ENCODE measurements around the gene OR10H4. TPM values are rescaled to one million over a fixed set of nuclear protein-coding genes. Genes with fewer than 3 reads are reported as not detected.
"Not testable (repeated sequence)": the region's sequence is repeated elsewhere in the genome, so short reads cannot be mapped to it uniquely, and the experiment has no call there.

The OR10H4 gene
- total RNA-seq, 1 donor from 2014 or later, result not detected

- intact Hi-C loops (cut with micrococcal nuclease), result no loop called here
- ATAC-seq (ENCODE audit: low read depth) (no peak), DNase-seq (no peak)
- Mint-ChIP-seq H3K4me3 (no peak overlapping the region), H3K9me3 (no peaks in the 10 kb centered on the region), H3K27me3 (peaks cover 20% of the 10 kb centered on the region), H3K36me3 (ENCODE audit: low read depth) (no peaks in the 10 kb centered on the region), H3K27ac (no peak overlapping the region), H3K4me1 (no peaks in the 10 kb centered on the region)
- no peak for TF ChIP-seq CTCF (IDR thresholded peaks at IDR 0.05)
- POLR2A ChIA-PET, result no interaction called here
- CTCF ChIA-PET, result no interaction called here
These were observed 22.5 kb downstream of the OR10H4 start for GRCh38 chr19:15971224-15971780.

- H3K27ac Mint-ChIP-seq; CTCF ChIA-PET; H3K36me3 Mint-ChIP-seq (ENCODE audit: low read depth); ATAC-seq (ENCODE audit: low read depth); POLR2A ChIA-PET; DNase-seq; H3K4me1 Mint-ChIP-seq; H3K9me3 Mint-ChIP-seq; intact Hi-C loops (cut with micrococcal nuclease); H3K4me3 Mint-ChIP-seq: not testable (repeated sequence)
- H3K27me3 Mint-ChIP-seq, result peaks cover 20% of the 10 kb centered on the region
These were observed 23.2 kb downstream of the OR10H4 start for GRCh38 chr19:15972043-15972442.

GRCh38 chr19:15974856-15975255 lies 26.0 kb downstream of the OR10H4 start:
- H3K4me1 Mint-ChIP-seq, result no peaks in the 10 kb centered on the region
- ChIA-PET CTCF (no interaction called here), POLR2A (no interaction called here)
- intact Hi-C loops (cut with micrococcal nuclease), result no loop called here
- no peak overlapping the region for H3K27ac Mint-ChIP-seq
- H3K4me3 Mint-ChIP-seq, result no peak overlapping the region
- peaks cover 27% of the 10 kb centered on the region for H3K27me3 Mint-ChIP-seq
- DNase-seq, result no peak
- H3K36me3 Mint-ChIP-seq (ENCODE audit: low read depth), result no peaks in the 10 kb centered on the region
- TF ChIP-seq CTCF (IDR thresholded peaks at IDR 0.05), result no peak
- H3K9me3 Mint-ChIP-seq, result no peaks in the 10 kb centered on the region
- no peak for ATAC-seq (ENCODE audit: low read depth)

GRCh38 chr19:15976836-15977689 lies 28.3 kb downstream of the OR10H4 start:
- CTCF ChIA-PET, result no interaction called here
- POLR2A ChIA-PET, result no interaction called here
- peaks cover 28% of the 10 kb centered on the region for H3K27me3 Mint-ChIP-seq
- DNase-seq (no peak), ATAC-seq (ENCODE audit: low read depth) (no peak)
- intact Hi-C loops (cut with micrococcal nuclease), result no loop called here
- H3K9me3 Mint-ChIP-seq, result peaks cover 2% of the 10 kb centered on the region
- no peaks in the 10 kb centered on the region for H3K36me3 Mint-ChIP-seq (ENCODE audit: low read depth)
- no peaks in the 10 kb centered on the region for H3K4me1 Mint-ChIP-seq
- H3K4me3 Mint-ChIP-seq, result no peak overlapping the region
- H3K27ac Mint-ChIP-seq, result no peak overlapping the region
- TF ChIP-seq CTCF (IDR thresholded peaks at IDR 0.05), result no peak

- Mint-ChIP-seq H3K4me3 (no peak overlapping the region), H3K27me3 (peaks cover 24% of the 10 kb centered on the region), H3K9me3 (peaks cover 2% of the 10 kb centered on the region), H3K27ac (no peak overlapping the region), H3K4me1 (no peaks in the 10 kb centered on the region), H3K36me3 (ENCODE audit: low read depth) (no peaks in the 10 kb centered on the region)
- no peak for TF ChIP-seq CTCF (IDR thresholded peaks at IDR 0.05)
- ChIA-PET POLR2A (no interaction called here), CTCF (no interaction called here)
- intact Hi-C loops (cut with micrococcal nuclease), result no loop called here
- DNase-seq (no peak), ATAC-seq (ENCODE audit: low read depth) (no peak)
These were observed 28.9 kb downstream of the OR10H4 start for GRCh38 chr19:15977690-15978089.
